HepG2 (cell line): ENCODE results near the gene ZBTB20. TPM values are rescaled to one million over a fixed set of nuclear protein-coding genes. Genes with fewer than 3 reads are reported as not detected.

Experiments used
- ATAC-seq: fragments of 200-7000 bp; cut with Tn5 transposase; 3 replicates; pipeline ENCODE4 v1.9.1; 2020; ENCODE audit warnings: mild to moderate bottlenecking, moderate library complexity
- BruUV-seq: library from RNA; stranded (reverse); fragments of 400-500 nt; replicated peaks from 2 replicates; lab custom pipeline; 2021; lab: Mats Ljungman, UMichigan
- CTCF ChIA-PET: fragments of 300-600 bp; formaldehyde crosslinking; extraction: SDS; loops from one replicate; lab custom pipeline; 2021; ENCODE audit warnings: low total read pairs, inconsistent platforms, low intra/inter-chr PET ratio; lab: Yijun Ruan, JAX
- POLR2A ChIA-PET: fragments of 350-600 bp; sonication (Branson Sonifier 250); formaldehyde crosslinking; loops from one replicate; lab custom pipeline; 2020; ENCODE audit warnings: antibody characterized with exemption, inconsistent platforms; lab: Yijun Ruan, JAX
- DNase-seq: peaks from one replicate; pipeline ENCODE4 v3.0.0-alpha.2; 2015; ENCODE audit warnings: low spot score
- FAIRE-seq: peaks from 3 replicates; lab custom pipeline; 2011; peaks lifted over from hg19 to GRCh38; lab: Jason Lieb, UNC
- H2AFZ ChIP-seq: one replicate; pipeline ENCODE4 v1.6.1; 2011; ENCODE audit warnings: low read length, inconsistent platforms
- H3K27ac ChIP-seq: fragments of 300-600 bp; 3 replicates; pipeline ENCODE4 v1.8.0; 2011; ENCODE audit warnings: mixed run types, mild to moderate bottlenecking, mixed read lengths, low read length, inconsistent platforms; ENCODE audit not compliant: insufficient read depth; ENCODE audit errors: extremely low read length
- H3K27me3 ChIP-seq, 2 experiments: fragments of 200-600 bp in 1 of 2; 2 replicates in 1 of 2; 3 replicates in 1 of 2; pipeline versions ENCODE4 v1.6.0 to v1.8.0; 2011; ENCODE audit warnings: low read length in 2 of 2, mild to moderate bottlenecking in 2 of 2, moderate library complexity in 2 of 2, inconsistent platforms in 1 of 2; ENCODE audit not compliant: insufficient read depth in 2 of 2, control insufficient read depth in 1 of 2
- H3K36me3 ChIP-seq, 2 experiments: fragments of 200-600 bp in 1 of 2; replicated peaks in 1 of 2; 2 replicates in 1 of 2; 3 replicates in 1 of 2; pipeline versions ENCODE4 v1.5.1 to v1.8.0; 2011; ENCODE audit warnings: low read length in 2 of 2, inconsistent platforms in 1 of 2; ENCODE audit not compliant: insufficient read depth in 2 of 2, control insufficient read depth in 1 of 2
- H3K4me1 ChIP-seq: 2 replicates; pipeline ENCODE4 v1.5.1; 2012; ENCODE audit warnings: low read length, inconsistent platforms; ENCODE audit not compliant: insufficient read depth
- H3K4me2 ChIP-seq: 2 replicates; pipeline ENCODE4 v1.6.0; 2011; ENCODE audit warnings: low read depth, low read length, inconsistent platforms
- H3K4me3 ChIP-seq, 3 experiments: fragments of 200-600 bp in 1 of 3; sonication (generic), shearing (Covaris generic) in 1 of 3; replicated peaks in 1 of 3; 2 replicates each; pipeline ENCODE4 v1.5.1; 2011 to 2016; ENCODE audit warnings: low read length in 3 of 3, inconsistent platforms in 2 of 3, low read depth in 2 of 3, mild to moderate bottlenecking in 2 of 3, control low read depth in 1 of 3, mixed read lengths in 1 of 3; ENCODE audit not compliant: insufficient read depth in 1 of 3
- H3K79me2 ChIP-seq: one replicate; pipeline ENCODE4 v1.6.1; 2011; ENCODE audit warnings: low read length, inconsistent platforms; ENCODE audit not compliant: insufficient read depth
- H3K9ac ChIP-seq: 2 replicates; pipeline ENCODE4 v1.6.0; 2011; ENCODE audit warnings: mild to moderate bottlenecking, low read depth, low read length, inconsistent platforms; ENCODE audit not compliant: insufficient read depth
- H3K9me3 ChIP-seq: 2 replicates; pipeline ENCODE4 v1.5.1; 2012; ENCODE audit warnings: mild to moderate bottlenecking, low read length
- H4K20me1 ChIP-seq: 2 replicates; pipeline ENCODE4 v1.6.0; 2011; ENCODE audit warnings: inconsistent platforms, mild to moderate bottlenecking, low read length, moderate library complexity; ENCODE audit not compliant: insufficient read depth
- CEBPB ChIP-seq: IDR thresholded peaks from 2 replicates; pipeline ENCODE4 v1.6.1; 2011; ENCODE audit warnings: low read depth, low read length, improper control_type of control experiment, borderline replicate concordance
- WGBS: methylation state at CpG from one replicate; pipeline ENCODE4 v1.1.6; 2017; ENCODE audit warnings: low lambda C conversion rate; 5-methylcytosine and 5-hydroxymethylcytosine counted together
- in situ Hi-C: cut with HindIII; loops from 2 replicates; pipeline ENCODE4 v1.10.0; 2017; ENCODE audit warnings: low pct_unique_long_range_greater_than_20kb; ENCODE audit not compliant: extremely low pct_ligation_motif_present
- intact Hi-C: fragments of 100-400 bp; cut with micrococcal nuclease; formaldehyde crosslinking; loops from one replicate; pipeline ENCODE4 v1.10.0; 2022; ENCODE audit not compliant: unreplicated experiment
- microRNA counts: library from miRNA; unstranded; fragments of <30 nt; microRNA quantifications from one replicate; lab custom pipeline; 2015
- microRNA-seq: library from miRNA; unstranded; fragments of <30 nt; microRNA quantifications from one replicate; pipeline ENCODE4, GENCODE V29; 2020
- polyA plus RNA-seq, 8 experiments: library from polyadenylated mRNA; depleted of rRNA in 3 of 8; stranded (reverse) in 7 of 8; unstranded in 1 of 8; fragments of >200 nt; fragmentation: Illumina TruSeq in 4 of 8; extraction: Trizol in 4 of 8; gene quantifications; 2 replicates each; pipeline versions ENCODE4 v1.2.1 to v1.2.3, GENCODE V29; 2011 to 2016; ENCODE audit warnings: low read depth in 4 of 8, missing spikeins in 1 of 8, mixed read lengths in 1 of 8; ENCODE audit not compliant: insufficient read depth in 1 of 8
- small RNA-seq, 3 experiments: library from RNA; depleted of rRNA; stranded (forward); fragments of <200 nt; gene quantifications; one replicate each; pipeline ENCODE3, GENCODE V24; 2012; ENCODE audit warnings: low read depth in 2 of 3, low replicate concordance in 1 of 3; ENCODE audit not compliant: insufficient read length in 3 of 3, insufficient read depth in 2 of 3
- total RNA-seq, 5 experiments: library from RNA; depleted of rRNA; stranded (reverse); fragments of >200 nt; fragmentation: Illumina TruSeq; extraction: Trizol; gene quantifications; 2 replicates each; pipeline ENCODE4 v1.2.3, GENCODE V29; 2016; ENCODE audit warnings: low read depth in 1 of 5
- TF ChIP-seq, protein P1 (sequence below): sonication (generic); formaldehyde crosslinking; IDR thresholded peaks from 2 replicates; pipeline ENCODE4 v1.8.0; 2022; ENCODE audit warnings: missing genetic modification reagents, mild to moderate bottlenecking, inconsistent platforms, borderline replicate concordance

Gene ZBTB20
- total and polyA plus RNA-seq, 2 of the 13 experiments (the other 11 are each of a cell fraction or from before 2014, with no cell fraction given) = 1.9 to 8.8 TPM

GRCh38 chr3:114284644-114285043 lies 862.4 kb downstream of the ZBTB20 start:
- no peak for FAIRE-seq
- Histone ChIP-seq H4K20me1 (no peaks in the 10 kb centered on the region), H3K79me2 (no peaks in the 10 kb centered on the region), H3K4me3 (no peak overlapping the region), H3K9me3 (no peaks in the 10 kb centered on the region), H3K4me2 (no peak overlapping the region), H3K27me3 (no peaks in the 10 kb centered on the region; a peak in 1 of 5 replicates), H3K27ac (no peak overlapping the region), H3K9ac (no peak overlapping the region), H3K36me3 (no peaks in the 10 kb centered on the region), H2AFZ (no peak overlapping the region), H3K4me1 (no peaks in the 10 kb centered on the region)
- POLR2A ChIA-PET = no interaction called here
- DNase-seq = no peak
- in situ Hi-C loops (no loop called here), intact Hi-C loops (no loop called here)
- TF ChIP-seq CEBPB = peak; percentile 70; the same call in 1 of the 2 replicates
- TF ChIP-seq, protein P1, sequence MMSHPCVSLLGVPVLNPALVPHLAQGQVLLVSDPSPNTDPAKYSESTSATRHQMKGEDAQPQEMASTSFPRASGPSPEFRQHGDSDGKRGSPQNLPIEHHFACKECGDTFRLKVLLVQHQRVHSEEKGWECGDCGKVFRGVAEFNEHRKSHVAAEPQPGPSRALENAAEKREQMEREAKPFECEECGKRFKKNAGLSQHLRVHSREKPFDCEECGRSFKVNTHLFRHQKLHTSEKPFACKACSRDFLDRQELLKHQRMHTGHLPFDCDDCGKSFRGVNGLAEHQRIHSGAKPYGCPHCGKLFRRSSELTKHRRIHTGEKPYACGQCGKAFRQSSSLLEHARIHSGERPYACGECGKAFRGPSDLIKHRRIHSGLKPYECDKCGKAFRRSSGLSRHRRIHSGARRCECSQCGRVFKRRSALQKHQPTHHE (CRISPR knock-in tag) = no peak
- WGBS = 8% methylated on average over 1 of the region's 1 CpG
- no peak for ATAC-seq
- BruUV-seq = no TSS peak
- CTCF ChIA-PET = no interaction called here

MicroRNA genes within 50 kb of the gene (microRNA counts, 767-probe panel; counts per million panel counts)
- not detected for microRNA hsa-miR-568 (lab: Ali Mortazavi, UCI)

Small RNA genes lying within 50 kb of the gene (microRNA-seq; reads per million reads assigned to microRNA genes)
- 3.7 reads per million, percentile 25 among the genes with 10 or more reads in this experiment for gene MIR4796

Small RNA genes lying within 50 kb of the gene (small RNA-seq; reads per million reads assigned to genes)
- gene MIR4796 = 0.20 to 12.6 (median 2.3) reads per million in 3 experiments
